ENCODE data around the gene TGFBR1. TPM values are rescaled to one million over a fixed set of nuclear protein-coding genes. Genes with fewer than 3 reads are reported as not detected.

Gene TGFBR1
- total RNA-seq, 1 experiment from 2014 or later: 9.5 TPM

- no peaks in the 10 kb centered on the region for H3K4me1 ChIP-seq (ENCODE audit: insufficient read depth, low read length)
- H3K36me3 ChIP-seq (ENCODE audit: low read depth, low read length): no peaks in the 10 kb centered on the region
- no peaks in the 10 kb centered on the region for H3K79me2 ChIP-seq (ENCODE audit: low read length)
- intact Hi-C loops (cut with micrococcal nuclease): no loop called here
- no peaks in the 10 kb centered on the region for H3K9me3 ChIP-seq (ENCODE audit: low read length)
- DNase-seq: no peak
- H3K9ac ChIP-seq (ENCODE audit: low read length): no peak overlapping the region
- CTCF ChIA-PET: no interaction called here
- POLR2A ChIA-PET (ENCODE audit: unreplicated experiment): no interaction called here
- no peak overlapping the region for H3K27ac ChIP-seq (ENCODE audit: low read length)
- H3K9me2 ChIP-seq (replicated peaks; ENCODE audit: low read length): no peaks in the 10 kb centered on the region
- H3K27me3 ChIP-seq (ENCODE audit: low read length): no peaks in the 10 kb centered on the region
- H4K20me1 ChIP-seq (ENCODE audit: low read length): no peaks in the 10 kb centered on the region
- TF ChIP-seq EZH2 (IDR thresholded peaks at IDR 0.05; ENCODE audit: low read length, unreplicated experiment): no peak
- no peak for TF ChIP-seq EZH2phosphoT487 (IDR thresholded peaks at IDR 0.05; ENCODE audit: borderline replicate concordance, low read length)
- no peak for TF ChIP-seq CTCF (conservative IDR thresholded peaks at IDR 0.05; ENCODE audit: low read depth, low read length)
- no peak overlapping the region for H3K4me2 ChIP-seq (ENCODE audit: low read length)
- BruUV-seq (replicated peaks): no TSS peak
- H3F3A ChIP-seq (ENCODE audit: low read length, unreplicated experiment): no peaks in the 10 kb centered on the region
- 0 out of 2 replicates have a peak, but pooled peaks have one; percentile 31 for ATAC-seq
- H3K4me3 ChIP-seq (ENCODE audit: low read length): no peak overlapping the region
- no peak overlapping the region for H2AFZ ChIP-seq (ENCODE audit: low read length)
Measured at GRCh38 chr9:99173570-99174504, 68.9 kb downstream of the TGFBR1 start.

- TF ChIP-seq CTCF (conservative IDR thresholded peaks at IDR 0.05; ENCODE audit: low read depth, low read length) (no peak), EZH2 (IDR thresholded peaks at IDR 0.05; ENCODE audit: low read length, unreplicated experiment) (no peak), EZH2phosphoT487 (IDR thresholded peaks at IDR 0.05; ENCODE audit: borderline replicate concordance, low read length) (no peak)
- BruUV-seq (replicated peaks): no TSS peak
- ATAC-seq: no peak
Measured at GRCh38 chr9:99176527-99177013, 71.7 kb downstream of the TGFBR1 start.

More at GRCh38 chr9:99176527-99177013, 71.7 kb downstream of the TGFBR1 start:
- no peak overlapping the region for H3K27ac ChIP-seq (ENCODE audit: low read length)
- H3K9ac ChIP-seq (ENCODE audit: low read length): no peak overlapping the region
- DNase-seq: no peak
- H3K4me2 ChIP-seq (ENCODE audit: low read length): no peak overlapping the region
- H3K27me3 ChIP-seq (ENCODE audit: low read length): no peaks in the 10 kb centered on the region
- H3K9me3 ChIP-seq (ENCODE audit: low read length): no peaks in the 10 kb centered on the region
- ChIA-PET CTCF (no interaction called here), POLR2A (ENCODE audit: unreplicated experiment) (no interaction called here)
- H3F3A ChIP-seq (ENCODE audit: low read length, unreplicated experiment): no peaks in the 10 kb centered on the region
- H3K79me2 ChIP-seq (ENCODE audit: low read length): no peaks in the 10 kb centered on the region
- H2AFZ ChIP-seq (ENCODE audit: low read length): no peak overlapping the region
- H4K20me1 ChIP-seq (ENCODE audit: low read length): no peaks in the 10 kb centered on the region
- H3K36me3 ChIP-seq (ENCODE audit: low read depth, low read length): no peaks in the 10 kb centered on the region
- no peaks in the 10 kb centered on the region for H3K9me2 ChIP-seq (replicated peaks; ENCODE audit: low read length)
- H3K4me3 ChIP-seq (ENCODE audit: low read length): no peak overlapping the region
- intact Hi-C loops (cut with micrococcal nuclease): no loop called here
- H3K4me1 ChIP-seq (ENCODE audit: insufficient read depth, low read length): no peaks in the 10 kb centered on the region
